GM12801 (cell line): ENCODE measurements around the gene PTCH2.

Source experiments
- CTCF ChIP-seq: IDR thresholded peaks from one replicate; pipeline ENCODE4 v1.5.1; 2011; ENCODE audit warnings: control low read depth; ENCODE audit not compliant: insufficient read length; ENCODE audit errors: extremely low read depth

Gene PTCH2

GRCh38 chr1:44775078-44775929, 67.7 kb downstream of the PTCH2 start, which contains the start of gene RPS8:
Gene RPS8, plus strand, starts transcription at chr1:44775540. Its CDS starts 57 bp downstream, at chr1:44775597.
- TF ChIP-seq CTCF, result no peak
